HG03097 (cell line): Measurements from ENCODE around the gene FEZF2.

Experiments used
- ATAC-seq: cut with Tn5 transposase; IDR thresholded peaks from one replicate; pipeline ENCODE4 v1.9.1; 2021; ENCODE audit not compliant: unreplicated experiment, low FRiP score

The FEZF2 gene

DNA sequence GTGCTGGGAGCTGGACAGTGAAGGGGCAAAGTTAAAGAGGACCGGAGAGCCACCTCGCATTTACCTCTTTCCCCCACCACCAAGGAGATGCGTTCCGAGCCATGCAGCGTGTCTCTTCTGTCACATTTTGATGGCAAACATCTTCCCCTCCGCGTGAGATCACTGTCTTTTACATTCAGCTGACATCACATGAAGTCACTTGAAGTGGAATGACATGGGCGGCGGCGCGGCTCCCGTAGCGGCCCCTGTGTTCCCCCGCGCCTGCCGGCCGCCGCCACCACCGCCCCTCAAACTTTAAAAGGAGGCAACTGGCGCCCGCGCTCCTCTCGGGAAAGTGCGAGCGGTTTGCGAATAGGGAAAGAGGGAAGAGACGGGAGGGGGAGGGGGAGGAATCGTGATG is at the start of gene FEZF2:
TSS of gene FEZF2 (minus strand) at position 336 of the 400 bp plus-strand sequence. CDS start 682 bp downstream, outside the sequence.
- no peak for ATAC-seq

DNA sequence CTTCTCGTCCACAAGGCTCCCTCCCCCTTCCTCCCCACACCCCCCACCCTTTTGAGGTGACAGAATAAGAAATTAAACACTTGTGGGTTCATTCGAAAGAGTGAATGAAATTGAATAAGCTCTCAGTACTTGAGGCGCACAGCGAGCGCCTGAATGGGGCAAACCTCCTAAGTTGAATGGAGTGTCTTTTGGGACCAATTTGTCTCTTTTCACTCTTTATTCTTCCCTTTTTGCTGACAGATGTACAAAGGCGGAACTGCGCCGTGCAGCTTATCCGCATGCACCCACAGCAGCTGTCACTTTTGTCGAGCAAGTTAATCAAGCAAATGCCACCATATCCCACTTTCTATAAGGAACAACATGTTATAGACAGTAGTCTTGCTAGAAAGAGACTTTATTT is 47.9 kb upstream of the FEZF2 start:
- ATAC-seq = no peak

DNA sequence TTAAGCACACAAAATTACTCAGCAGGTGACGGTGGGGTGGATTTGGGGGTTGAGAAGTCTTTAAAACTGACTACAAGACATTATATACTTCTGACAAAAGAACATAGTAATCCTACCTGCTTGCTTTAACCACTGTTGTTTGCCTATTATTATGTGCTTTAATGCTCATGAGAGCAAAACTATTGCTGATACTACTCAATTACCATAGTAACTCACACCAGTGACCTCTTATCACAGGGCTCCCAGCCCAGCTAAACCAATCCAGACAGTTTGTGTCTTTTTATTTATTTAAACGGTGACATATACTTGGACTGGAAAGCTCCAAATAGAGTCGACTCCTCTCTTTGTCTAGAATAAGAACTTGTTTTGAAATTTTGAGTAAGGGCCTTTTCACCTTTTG is 42.8 kb upstream of the FEZF2 start:
- no peak for ATAC-seq

DNA sequence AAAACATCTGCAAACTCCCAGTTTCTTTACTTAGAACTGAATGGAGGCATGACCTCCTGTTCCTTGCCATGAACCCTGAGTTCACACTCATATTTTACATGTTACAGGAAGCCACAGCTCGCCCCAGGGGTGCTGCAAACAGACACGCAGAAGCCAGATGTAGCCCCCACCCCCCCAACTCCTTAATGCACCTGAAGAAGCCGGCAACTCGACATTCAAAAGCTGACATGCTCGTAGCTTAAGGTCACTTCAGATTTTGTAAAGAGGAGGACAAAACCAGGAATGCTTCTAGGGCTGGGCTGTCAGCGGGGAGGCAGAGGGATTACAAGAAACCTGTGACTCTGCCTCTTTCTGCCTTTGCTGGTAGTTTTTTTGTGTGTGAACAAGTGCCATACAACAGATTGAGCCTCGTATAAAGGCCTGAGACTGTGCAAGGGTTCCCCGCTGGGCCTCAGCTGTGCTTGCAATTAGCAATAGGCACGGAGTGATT is 42.0 kb upstream of the FEZF2 start:
- ATAC-seq = no peak

DNA sequence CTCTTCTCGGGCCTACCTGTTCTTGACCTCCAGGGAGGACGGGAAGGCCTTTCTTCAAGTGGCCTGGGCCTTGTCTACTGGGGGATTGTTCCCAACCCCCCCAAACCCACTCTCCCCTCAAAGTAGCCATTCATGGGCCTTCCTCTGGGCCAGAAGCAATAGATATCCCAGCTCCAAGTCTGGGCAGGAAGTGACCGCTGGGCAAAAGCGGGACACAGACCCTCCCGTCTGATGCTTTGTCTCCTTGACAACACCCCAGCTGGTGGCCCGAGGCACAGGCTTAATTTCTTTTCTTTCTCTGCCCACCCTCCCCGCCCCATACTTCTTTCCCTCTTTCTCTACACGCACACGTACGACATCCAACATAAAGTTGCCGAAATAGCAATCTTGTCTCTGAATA is 41.4 kb upstream of the FEZF2 start:
- no peak for ATAC-seq

DNA sequence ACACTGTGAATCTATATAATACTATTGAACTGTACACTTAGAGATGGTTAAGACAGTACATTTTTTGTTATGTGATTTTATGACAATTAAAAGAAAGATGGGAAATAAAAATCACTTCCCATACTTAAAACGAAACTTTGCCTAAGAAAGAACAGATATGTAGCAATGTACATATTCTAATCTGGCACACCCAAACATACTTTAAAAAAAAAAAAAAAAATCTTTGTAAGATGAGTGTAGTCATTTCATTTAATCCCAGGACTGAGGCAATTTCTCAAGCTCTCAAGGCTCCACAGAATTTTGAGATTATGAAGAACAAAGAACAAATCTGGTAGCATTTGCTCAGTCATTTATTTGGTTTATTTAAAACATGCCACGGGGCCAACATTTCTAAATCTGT is 40.3 kb upstream of the FEZF2 start:
- no peak for ATAC-seq

DNA sequence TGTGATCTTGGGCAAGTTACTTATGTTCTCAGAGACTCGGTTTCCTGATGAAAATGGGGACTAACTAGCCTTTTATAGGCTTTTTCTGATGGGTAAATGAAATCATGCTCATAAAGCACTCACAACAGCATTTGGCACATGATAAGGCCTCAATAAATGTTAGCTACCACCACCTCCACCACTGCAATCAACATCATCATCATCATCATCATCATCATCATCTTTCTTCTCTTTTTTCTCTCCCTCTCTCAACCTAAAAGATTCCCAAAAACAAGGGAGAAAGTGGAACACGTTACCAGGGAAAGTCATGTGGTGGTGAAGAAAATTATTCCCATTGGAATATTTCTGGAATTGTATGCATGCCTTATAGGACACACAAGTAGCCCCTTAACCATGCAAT is 33.6 kb upstream of the FEZF2 start:
- no peak for ATAC-seq

DNA sequence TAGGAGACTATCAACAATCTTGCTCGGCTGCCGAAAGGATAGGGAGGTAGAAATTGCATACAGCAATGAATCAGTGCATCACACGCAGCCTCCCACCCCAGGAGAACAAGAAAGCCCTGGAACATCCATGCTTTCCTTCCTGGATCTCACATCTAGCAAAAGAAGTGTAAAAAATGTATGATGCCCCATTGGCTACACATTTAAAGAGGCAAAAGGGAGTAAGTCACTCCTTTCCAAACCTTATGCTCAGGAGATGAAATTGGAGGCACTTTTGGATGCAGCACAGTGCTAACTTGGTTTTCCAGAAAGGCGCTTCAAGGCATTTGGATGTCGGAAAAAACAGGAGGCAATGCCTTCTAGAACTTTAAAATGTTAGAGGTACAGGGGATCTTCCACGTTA is 32.2 kb upstream of the FEZF2 start:
- no peak for ATAC-seq

DNA sequence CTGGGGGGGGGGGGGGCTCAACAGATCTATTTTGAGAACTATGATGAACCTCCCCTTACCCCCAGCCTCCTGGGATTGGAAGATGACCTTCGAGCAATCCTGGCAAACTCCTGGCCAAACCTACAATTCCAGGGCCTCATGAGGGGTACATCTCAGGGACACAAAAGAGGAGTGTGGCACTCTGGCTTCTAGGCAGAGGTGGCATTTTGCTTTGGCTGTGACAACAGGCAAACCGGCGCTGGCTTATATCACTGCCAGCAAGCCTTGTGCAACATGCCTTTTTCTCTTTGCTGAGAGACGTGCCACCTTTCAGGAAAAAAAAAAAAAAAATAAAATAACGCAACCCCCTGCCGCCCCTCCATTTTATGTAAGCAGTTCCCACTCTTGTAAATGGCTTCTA is 31.8 kb upstream of the FEZF2 start:
- no peak for ATAC-seq

DNA sequence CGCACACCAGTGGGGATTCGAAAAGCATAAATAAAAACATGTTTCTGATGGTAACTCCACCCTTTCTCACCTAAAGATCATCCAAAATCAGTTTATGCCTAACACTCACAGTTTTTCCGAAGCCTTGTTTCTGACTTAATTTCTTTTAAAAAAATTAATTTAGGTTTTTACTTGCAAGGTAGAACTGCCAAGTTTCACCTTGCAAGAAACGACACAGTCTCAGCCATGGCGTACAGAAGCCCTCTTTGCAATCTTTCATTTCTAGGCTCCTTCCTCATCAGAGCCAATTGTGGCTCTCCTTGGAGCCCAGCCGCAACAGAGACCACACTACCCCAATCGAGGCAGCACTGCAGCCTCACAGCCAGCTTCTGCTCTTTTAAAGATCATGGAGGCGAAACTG is 31.0 kb upstream of the FEZF2 start:
- ATAC-seq = no peak

DNA sequence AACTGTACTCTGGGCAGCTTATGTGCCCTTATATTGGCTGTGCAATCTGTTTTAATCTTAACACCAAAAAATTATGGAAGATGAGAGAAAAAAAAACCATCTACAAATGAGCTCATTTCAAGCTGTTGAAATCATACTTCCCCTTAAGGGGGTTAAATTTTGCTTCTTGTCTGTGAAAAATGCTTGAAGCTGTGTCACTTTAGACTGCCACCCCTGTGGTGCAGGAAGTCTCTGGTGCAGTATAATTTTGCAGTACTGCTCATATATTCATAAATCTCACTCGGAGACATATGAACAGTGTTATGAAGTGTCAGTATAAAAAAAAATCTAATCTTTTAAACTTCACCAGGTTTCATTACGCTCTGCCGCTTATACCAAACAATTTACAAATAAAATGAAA is 30.4 kb upstream of the FEZF2 start:
- ATAC-seq = no peak

DNA sequence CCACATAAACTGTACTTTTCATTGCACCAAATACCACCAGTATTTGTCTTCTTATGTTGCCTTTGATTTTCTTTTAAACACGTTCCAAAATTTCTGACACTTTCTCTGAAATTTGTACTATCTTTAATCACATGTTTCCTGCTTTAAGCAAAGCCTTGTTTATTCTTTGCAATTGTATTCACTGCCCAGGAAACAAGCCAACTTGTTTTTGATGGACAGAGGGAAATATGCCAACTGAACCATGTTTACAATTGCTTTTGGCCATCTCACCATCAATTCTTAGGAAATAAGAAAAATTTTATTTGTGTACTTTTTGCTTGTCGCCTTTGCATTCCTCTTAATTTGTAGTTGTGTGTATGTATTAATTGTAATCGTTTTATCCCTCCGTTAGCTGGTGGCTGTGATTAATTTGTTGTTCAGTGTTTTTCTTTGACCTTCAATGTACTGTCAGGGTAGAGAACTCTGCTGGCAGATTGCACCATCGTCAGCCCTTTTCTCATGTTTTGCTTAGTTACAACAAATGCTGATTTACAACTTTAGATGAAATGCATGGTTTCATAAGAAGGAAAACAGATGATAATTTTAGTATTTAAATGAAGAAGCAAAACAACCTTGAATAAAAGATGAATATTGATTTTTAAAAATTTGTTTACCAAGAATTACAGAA is 19.4 kb upstream of the FEZF2 start:
- ATAC-seq = no peak

DNA sequence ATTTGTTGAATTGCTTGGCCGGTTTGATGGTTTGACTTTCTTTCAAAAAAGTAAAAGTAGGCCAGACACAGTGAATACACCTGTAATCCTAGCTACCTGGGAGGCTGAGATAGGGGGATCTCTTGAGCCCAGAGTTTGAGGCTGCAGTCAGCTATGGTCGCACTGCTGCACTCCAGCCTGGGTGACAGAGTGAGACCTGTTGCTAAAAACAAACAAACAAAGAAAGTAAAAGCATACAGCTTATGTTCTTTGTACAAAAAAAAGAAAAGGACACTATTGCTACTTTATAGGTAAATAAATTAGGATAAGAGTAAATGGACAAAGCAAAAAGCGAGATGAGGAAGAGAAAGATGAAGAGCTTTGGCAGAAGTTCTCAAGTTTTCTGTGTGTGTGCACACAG is 13.9 kb upstream of the FEZF2 start:
- no peak for ATAC-seq

DNA sequence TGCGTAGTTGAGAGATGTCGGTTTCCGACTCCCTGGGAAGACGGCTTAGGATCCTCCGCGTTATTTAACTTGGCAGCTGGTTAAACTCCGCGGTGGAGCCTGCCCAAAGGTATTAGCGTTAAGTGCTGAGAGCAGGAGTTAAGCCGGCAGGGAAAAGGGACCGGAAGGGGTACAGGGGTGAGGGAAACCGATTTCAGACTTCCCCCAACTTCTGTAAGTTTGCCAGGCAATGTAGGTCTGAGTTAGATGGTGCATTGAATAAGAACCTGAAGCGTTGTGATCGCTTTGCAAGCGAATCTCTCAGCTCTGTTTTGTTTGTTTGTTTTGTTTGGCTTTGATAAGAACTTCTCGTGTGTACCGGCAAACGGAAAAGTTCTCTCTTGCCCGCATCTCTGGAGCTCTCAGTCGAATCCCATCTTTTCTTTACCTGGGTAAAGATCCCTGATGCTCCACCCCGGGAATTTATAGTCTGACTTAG is 6.0 kb upstream of the FEZF2 start:
- no peak for ATAC-seq

DNA sequence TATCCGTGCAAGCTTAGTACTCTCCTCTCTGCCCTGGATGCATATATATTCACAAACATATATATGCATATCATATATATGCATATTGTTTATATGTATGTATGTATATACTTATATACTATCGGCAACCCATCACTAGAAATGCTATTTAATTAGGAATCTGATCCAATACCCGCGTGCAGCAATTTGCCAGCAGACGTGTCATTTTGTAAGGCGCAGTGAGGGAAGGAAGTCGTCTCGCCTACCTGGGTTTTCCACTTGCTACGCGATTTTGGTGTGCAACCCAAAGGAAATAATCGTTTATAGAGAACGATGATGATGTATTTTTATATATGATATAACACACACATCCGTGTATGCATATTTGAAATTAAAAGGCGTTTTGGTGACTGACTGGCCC is 5.6 kb upstream of the FEZF2 start:
- no peak for ATAC-seq

DNA sequence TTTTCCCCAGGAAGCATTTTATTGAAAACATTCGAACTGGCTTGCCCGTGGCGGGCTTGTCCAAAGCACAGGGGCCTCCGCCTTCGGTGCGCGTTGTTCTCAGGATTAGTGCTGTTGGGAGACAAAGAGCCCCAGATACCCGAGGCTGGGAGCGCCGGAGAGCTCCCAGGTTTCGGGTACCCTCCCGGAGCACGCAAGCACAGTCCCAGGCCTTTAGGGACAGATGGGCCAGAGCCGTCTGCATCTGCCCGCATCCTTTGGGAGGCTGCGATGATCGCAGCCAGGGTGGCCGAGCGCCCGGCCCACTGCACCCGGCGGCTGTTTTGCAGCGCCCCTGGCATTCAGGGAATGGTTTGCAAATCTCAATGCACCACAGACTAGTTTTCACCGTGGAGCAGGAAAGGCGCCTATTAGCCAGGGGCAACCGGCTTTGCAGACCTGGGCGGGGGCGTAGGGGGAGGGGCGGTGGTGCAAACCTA is 5.0 kb upstream of the FEZF2 start:
- ATAC-seq = no peak

DNA sequence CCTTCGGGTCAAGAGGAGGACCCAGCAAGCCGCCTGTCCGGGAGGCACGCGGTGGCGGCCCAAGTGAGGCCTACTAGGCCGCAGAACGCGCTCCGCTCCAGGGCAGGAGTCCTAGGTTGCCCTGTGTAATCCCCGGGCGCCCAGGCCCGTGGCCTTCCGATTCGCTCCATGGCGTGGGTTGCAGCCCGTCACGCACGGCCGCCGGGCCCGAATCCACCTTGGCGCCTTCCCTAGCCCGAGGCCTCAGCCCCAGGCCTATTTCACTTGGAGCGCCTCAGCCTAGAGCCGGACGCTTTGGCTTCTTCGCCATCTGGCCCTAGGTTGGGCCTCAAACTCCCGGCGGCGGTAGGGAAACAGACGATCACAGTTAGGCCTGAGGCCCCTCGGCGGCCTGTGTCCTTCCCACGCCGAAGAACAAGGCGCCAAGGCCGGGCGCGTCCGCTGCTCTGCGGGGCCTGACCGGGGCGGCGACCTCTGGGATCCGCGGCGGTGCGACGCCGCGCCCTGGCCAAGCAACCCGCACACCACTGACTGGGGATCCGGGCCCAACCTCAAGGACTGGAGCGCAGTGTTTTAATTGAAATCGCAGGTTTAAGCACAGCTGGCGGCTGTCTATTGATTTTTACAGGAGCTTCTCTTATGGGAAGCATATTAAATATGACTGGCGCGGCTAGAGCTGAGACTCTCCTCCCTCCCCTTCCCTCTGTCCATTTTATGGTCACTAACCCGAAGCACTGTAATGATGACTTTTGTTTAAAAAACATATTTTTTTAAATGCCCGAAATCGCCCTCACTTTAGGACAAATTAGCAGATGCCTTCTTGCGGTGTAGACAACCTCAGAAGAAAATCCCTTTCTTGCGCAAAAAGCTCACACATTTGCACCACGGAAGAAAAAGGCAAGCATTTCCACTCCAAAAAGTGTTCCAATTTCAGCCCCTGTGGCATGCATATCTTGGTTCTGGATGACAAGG is 3.8 kb upstream of the FEZF2 start:
- no peak for ATAC-seq

DNA sequence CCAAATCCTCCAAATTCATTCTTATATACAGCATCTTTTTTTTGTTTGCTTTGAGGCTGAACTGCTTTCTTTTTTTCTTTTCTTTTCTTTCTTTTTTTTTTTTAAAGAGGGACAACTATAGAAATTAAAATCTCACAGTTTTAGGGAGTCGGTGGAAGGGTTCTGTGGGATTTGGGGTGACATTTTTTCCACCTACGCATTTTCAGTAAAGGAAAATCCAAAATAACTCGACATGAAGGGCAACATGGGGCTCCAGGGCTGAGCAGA is 3.0 kb upstream of the FEZF2 start:
- ATAC-seq = no peak

DNA sequence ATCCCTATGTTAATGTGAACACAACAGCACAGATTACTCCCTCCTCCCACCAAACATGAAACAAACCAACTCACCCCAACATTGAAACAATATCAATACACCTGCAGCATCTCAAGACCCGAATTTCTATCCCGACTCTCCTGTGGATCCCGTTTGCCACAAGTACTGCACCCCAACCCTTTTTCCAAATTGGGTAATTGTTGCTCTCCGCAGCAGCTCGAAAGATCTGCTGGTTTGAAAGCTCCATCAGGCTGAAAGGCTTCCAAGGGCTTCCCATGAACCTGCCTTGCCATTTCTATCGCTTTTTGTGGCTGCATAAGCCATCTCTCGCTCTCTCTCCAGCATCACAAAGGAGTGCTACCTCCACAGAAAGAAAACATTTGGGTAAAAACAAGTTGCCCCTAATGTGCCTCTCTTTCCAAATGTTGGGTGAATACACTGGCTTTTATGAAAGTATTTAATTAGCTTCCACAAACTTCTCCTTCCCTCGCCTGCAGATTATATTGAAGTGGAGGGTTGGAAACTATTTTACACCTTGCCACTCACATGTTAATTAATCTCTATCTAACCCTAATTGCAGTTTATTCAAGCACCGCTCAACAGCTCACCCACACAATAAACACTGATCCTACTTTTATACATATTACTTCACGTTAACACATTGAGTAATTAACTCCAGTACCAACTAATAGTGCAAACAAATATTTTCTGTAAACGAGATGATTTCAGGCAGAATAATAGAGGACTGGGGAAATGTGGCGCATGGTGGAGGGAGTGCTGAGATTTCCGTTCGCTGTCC is 2.5 kb upstream of the FEZF2 start:
- ATAC-seq = no peak

DNA sequence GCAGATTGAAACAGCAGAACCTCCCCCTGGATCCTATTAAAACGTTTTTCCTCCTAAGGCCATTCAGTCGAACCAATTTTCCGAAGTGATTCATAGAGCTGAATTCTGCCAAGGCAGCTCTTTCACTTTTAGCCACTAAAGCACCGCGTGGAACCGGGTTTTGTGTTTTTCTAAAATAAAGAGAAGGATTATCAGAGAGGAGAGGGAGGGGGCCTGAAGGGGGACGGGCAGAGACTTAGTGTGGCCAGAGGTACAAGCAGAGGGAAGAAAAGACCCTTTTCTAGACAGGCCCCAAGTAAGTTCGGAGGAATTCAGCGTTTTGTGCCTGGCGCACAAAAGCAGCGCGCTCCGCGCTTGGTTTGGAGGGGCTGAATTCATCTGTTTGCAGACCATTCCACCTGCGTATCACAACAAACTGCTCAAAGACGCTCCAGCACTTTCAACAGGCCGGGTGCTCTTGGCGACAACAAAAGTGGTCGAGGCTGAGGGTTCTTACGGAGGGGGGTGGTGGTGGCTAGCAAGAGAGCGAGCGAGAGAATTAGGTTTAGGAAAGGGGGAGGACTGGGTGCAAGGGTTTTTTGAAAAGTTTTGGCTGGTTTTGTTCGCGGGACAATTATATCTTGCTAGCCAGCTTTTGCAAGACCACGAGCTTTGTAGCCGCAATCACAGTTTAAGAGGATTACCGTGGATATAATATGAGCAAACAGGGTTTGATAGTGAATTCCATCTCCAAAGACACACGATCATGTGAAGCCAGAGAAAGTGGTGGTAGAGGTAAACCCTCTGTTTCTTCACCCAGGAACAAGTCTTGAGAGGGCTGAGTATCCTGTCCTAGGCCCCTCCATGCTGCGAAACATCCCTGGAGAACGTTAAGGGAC is 1.2 kb upstream of the FEZF2 start:
- ATAC-seq = no peak
